OCI-LY3 (cell line): ENCODE results near the gene NIPAL3.

ENCODE experiments used
- CTCF ChIP-seq: fragments of 200-600, 300-600 bp; sonication (generic); IDR thresholded peaks from 2 replicates; pipeline ENCODE4 v1.5.1; 2014; ENCODE audit warnings: antibody characterized with exemption, low read length, low read depth
- EZH2phosphoT487 ChIP-seq: fragments of 200-600 bp; shearing (Covaris generic); IDR thresholded peaks from 2 replicates; pipeline ENCODE4 v1.6.1; 2018; ENCODE audit warnings: antibody characterized with exemption, mixed run types, low read depth

GRCh38 chr1:24441996-24442668 is 26.5 kb downstream of the NIPAL3 start:
- TF ChIP-seq CTCF (no peak), EZH2phosphoT487 (no peak)
